Measurements from ENCODE around the gene SACM1L.

GRCh38 chr3:45657853-45658252 lies 31.3 kb upstream of the SACM1L start:
- TF ChIP-seq, protein P1, sequence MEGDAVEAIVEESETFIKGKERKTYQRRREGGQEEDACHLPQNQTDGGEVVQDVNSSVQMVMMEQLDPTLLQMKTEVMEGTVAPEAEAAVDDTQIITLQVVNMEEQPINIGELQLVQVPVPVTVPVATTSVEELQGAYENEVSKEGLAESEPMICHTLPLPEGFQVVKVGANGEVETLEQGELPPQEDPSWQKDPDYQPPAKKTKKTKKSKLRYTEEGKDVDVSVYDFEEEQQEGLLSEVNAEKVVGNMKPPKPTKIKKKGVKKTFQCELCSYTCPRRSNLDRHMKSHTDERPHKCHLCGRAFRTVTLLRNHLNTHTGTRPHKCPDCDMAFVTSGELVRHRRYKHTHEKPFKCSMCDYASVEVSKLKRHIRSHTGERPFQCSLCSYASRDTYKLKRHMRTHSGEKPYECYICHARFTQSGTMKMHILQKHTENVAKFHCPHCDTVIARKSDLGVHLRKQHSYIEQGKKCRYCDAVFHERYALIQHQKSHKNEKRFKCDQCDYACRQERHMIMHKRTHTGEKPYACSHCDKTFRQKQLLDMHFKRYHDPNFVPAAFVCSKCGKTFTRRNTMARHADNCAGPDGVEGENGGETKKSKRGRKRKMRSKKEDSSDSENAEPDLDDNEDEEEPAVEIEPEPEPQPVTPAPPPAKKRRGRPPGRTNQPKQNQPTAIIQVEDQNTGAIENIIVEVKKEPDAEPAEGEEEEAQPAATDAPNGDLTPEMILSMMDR (tag by site-specific recombination; IDR thresholded peaks at IDR 0.05): no peak
- TF ChIP-seq ZNF394 (tag by site-specific recombination; IDR thresholded peaks at IDR 0.05; ENCODE audit: borderline replicate concordance): no peak
- TF ChIP-seq ZBTB1 (tag by site-specific recombination; IDR thresholded peaks at IDR 0.05): no peak
- TF ChIP-seq, protein P2, sequence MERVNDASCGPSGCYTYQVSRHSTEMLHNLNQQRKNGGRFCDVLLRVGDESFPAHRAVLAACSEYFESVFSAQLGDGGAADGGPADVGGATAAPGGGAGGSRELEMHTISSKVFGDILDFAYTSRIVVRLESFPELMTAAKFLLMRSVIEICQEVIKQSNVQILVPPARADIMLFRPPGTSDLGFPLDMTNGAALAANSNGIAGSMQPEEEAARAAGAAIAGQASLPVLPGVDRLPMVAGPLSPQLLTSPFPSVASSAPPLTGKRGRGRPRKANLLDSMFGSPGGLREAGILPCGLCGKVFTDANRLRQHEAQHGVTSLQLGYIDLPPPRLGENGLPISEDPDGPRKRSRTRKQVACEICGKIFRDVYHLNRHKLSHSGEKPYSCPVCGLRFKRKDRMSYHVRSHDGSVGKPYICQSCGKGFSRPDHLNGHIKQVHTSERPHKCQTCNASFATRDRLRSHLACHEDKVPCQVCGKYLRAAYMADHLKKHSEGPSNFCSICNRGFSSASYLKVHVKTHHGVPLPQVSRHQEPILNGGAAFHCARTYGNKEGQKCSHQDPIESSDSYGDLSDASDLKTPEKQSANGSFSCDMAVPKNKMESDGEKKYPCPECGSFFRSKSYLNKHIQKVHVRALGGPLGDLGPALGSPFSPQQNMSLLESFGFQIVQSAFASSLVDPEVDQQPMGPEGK (tag by site-specific recombination; IDR thresholded peaks at IDR 0.05): no peak
- no peak for TF ChIP-seq OSR2 (tag by site-specific recombination; IDR thresholded peaks at IDR 0.05)
- TF ChIP-seq ZNF623 (tag by site-specific recombination; IDR thresholded peaks at IDR 0.05): no peak
- TF ChIP-seq ZNF670 (tag by site-specific recombination; IDR thresholded peaks at IDR 0.05; ENCODE audit: low read depth): no peak
- TF ChIP-seq, protein P3, sequence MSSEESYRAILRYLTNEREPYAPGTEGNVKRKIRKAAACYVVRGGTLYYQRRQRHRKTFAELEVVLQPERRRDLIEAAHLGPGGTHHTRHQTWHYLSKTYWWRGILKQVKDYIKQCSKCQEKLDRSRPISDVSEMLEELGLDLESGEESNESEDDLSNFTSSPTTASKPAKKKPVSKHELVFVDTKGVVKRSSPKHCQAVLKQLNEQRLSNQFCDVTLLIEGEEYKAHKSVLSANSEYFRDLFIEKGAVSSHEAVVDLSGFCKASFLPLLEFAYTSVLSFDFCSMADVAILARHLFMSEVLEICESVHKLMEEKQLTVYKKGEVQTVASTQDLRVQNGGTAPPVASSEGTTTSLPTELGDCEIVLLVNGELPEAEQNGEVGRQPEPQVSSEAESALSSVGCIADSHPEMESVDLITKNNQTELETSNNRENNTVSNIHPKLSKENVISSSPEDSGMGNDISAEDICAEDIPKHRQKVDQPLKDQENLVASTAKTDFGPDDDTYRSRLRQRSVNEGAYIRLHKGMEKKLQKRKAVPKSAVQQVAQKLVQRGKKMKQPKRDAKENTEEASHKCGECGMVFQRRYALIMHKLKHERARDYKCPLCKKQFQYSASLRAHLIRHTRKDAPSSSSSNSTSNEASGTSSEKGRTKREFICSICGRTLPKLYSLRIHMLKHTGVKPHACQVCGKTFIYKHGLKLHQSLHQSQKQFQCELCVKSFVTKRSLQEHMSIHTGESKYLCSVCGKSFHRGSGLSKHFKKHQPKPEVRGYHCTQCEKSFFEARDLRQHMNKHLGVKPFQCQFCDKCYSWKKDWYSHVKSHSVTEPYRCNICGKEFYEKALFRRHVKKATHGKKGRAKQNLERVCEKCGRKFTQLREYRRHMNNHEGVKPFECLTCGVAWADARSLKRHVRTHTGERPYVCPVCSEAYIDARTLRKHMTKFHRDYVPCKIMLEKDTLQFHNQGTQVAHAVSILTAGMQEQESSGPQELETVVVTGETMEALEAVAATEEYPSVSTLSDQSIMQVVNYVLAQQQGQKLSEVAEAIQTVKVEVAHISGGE (tag by site-specific recombination; conservative IDR thresholded peaks at IDR 0.05; ENCODE audit: low read depth): no peak
- TF ChIP-seq, protein P4, sequence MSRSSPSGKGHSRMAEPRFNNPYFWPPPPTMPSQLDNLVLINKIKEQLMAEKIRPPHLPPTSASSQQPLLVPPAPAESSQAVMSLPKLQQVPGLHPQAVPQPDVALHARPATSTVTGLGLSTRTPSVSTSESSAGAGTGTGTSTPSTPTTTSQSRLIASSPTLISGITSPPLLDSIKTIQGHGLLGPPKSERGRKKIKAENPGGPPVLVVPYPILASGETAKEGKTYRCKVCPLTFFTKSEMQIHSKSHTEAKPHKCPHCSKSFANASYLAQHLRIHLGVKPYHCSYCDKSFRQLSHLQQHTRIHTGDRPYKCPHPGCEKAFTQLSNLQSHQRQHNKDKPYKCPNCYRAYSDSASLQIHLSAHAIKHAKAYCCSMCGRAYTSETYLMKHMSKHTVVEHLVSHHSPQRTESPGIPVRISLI (tag by site-specific recombination; IDR thresholded peaks at IDR 0.05): no peak
- TF ChIP-seq GLI2 (tag by site-specific recombination; IDR thresholded peaks at IDR 0.05; ENCODE audit: borderline replicate concordance, low read depth): no peak

Measured in HEK293 (cell line).